HTR-8/SVneo (cell line): ENCODE measurements around the gene SYCN.

ENCODE experiments used
- DNase-seq: peaks from one replicate; pipeline ENCODE4 v3.0.0; 2011; ENCODE audit warnings: low spot score, mixed read lengths; ENCODE audit not compliant: insufficient read length
- FAIRE-seq: peaks from 2 replicates; lab custom pipeline; 2011; peaks lifted over from hg19 to GRCh38; lab: Jason Lieb, UNC

Gene SYCN

GRCh38 chr19:39196860-39197562, 7.1 kb downstream of the SYCN start, which contains the start of gene NCCRP1:
NCCRP1 (plus strand) TSS chr19:39196964; CDS start chr19:39196983, 19 bp downstream.
- FAIRE-seq (no peak), DNase-seq (no peak)

GRCh38 chr19:39196320-39196719, 7.7 kb downstream of the SYCN start:
- FAIRE-seq, result no peak

GRCh38 chr19:39195755-39196154, 8.3 kb downstream of the SYCN start:
- FAIRE-seq (no peak), DNase-seq (no peak)

More at GRCh38 chr19:39196320-39196719, 7.7 kb downstream of the SYCN start:
- no peak for DNase-seq

GRCh38 chr19:39194832-39195542, 9.1 kb downstream of the SYCN start:
- no peak for FAIRE-seq
- DNase-seq, result no peak

GRCh38 chr19:39193803-39194202, 10.3 kb downstream of the SYCN start:
- FAIRE-seq (no peak), DNase-seq (no peak)

- DNase-seq (no peak), FAIRE-seq (no peak)
Observed at GRCh38 chr19:39192846-39193245, 11.2 kb downstream of the SYCN start.

GRCh38 chr19:39190768-39191167, 13.3 kb downstream of the SYCN start:
- FAIRE-seq (no peak), DNase-seq (no peak)

- FAIRE-seq (no peak), DNase-seq (no peak)
Observed at GRCh38 chr19:39188960-39189359, 15.1 kb downstream of the SYCN start.

- no peak for FAIRE-seq
Observed at GRCh38 chr19:39187552-39187943, 16.5 kb downstream of the SYCN start.

GRCh38 chr19:39186391-39186790, 17.7 kb downstream of the SYCN start:
- DNase-seq (no peak), FAIRE-seq (no peak)

More at GRCh38 chr19:39187552-39187943, 16.5 kb downstream of the SYCN start:
- no peak for DNase-seq

GRCh38 chr19:39183104-39183503, 21.0 kb downstream of the SYCN start:
- FAIRE-seq (no peak), DNase-seq (no peak)

GRCh38 chr19:39182174-39182505, 21.9 kb downstream of the SYCN start:
- no peak for FAIRE-seq
- no peak for DNase-seq

GRCh38 chr19:39181500-39182173, 22.4 kb downstream of the SYCN start:
- no peak for DNase-seq
- no peak for FAIRE-seq

- no peak for DNase-seq
- no peak for FAIRE-seq
Observed at GRCh38 chr19:39180749-39181148, 23.3 kb downstream of the SYCN start.

GRCh38 chr19:39179754-39180153, 24.3 kb downstream of the SYCN start:
- DNase-seq, result no peak
- no peak for FAIRE-seq

GRCh38 chr19:39178296-39179006, 25.6 kb downstream of the SYCN start:
- DNase-seq (no peak), FAIRE-seq (no peak)

GRCh38 chr19:39177736-39178135, 26.3 kb downstream of the SYCN start:
- DNase-seq (no peak), FAIRE-seq (no peak)

- DNase-seq, result no peak
- no peak for FAIRE-seq
Observed at GRCh38 chr19:39177110-39177699, 26.9 kb downstream of the SYCN start.

GRCh38 chr19:39175564-39175963, 28.5 kb downstream of the SYCN start:
- DNase-seq (no peak), FAIRE-seq (no peak)
